ENCODE results near the gene NBEA. TPM values are rescaled to one million over a fixed set of nuclear protein-coding genes. Genes with fewer than 3 reads are reported as not detected.

The NBEA gene
- total RNA-seq, 1 donor from 2014 or later = 6.6 TPM

- no peak for DNase-seq
- Histone ChIP-seq H3K27me3 (ENCODE audit: low read depth) (no peaks in the 10 kb centered on the region), H3K4me3 (no peak overlapping the region), H3K9me3 (no peaks in the 10 kb centered on the region), H3K27ac (no peak overlapping the region), H3K36me3 (no peaks in the 10 kb centered on the region), H3K4me1 (peaks cover 6% of the 10 kb centered on the region)
- no peak for TF ChIP-seq CTCF (IDR thresholded peaks at IDR 0.05)
- ATAC-seq = no peak
- intact Hi-C loops (cut with DNase I) = no loop called here
These were observed 778.2 kb downstream of the NBEA start for GRCh38 chr13:35720290-35720689.

- no peaks in the 10 kb centered on the region for H3K36me3 ChIP-seq
- intact Hi-C loops (cut with DNase I) = no loop called here
- TF ChIP-seq CTCF (IDR thresholded peaks at IDR 0.05) = peak; percentile 87
- no peaks in the 10 kb centered on the region for H3K27me3 ChIP-seq (ENCODE audit: low read depth)
- H3K27ac ChIP-seq = no peak overlapping the region
- H3K9me3 ChIP-seq = no peaks in the 10 kb centered on the region
- peak; percentile 52 for DNase-seq
- H3K4me1 ChIP-seq = peaks cover 6% of the 10 kb centered on the region
- peak; percentile 63 to 65 for ATAC-seq
- no peak overlapping the region for H3K4me3 ChIP-seq
These were observed 778.9 kb downstream of the NBEA start for GRCh38 chr13:35720690-35721554.
